Ecto neural progenitor cell (in vitro differentiated cells): Measurements from ENCODE around the gene C7.
A peak's percentile ranks its signal among the peaks of the same experiment; 100 is the strongest.
"Not testable (repeated sequence)": the region's sequence is repeated elsewhere in the genome, so short reads cannot be mapped to it uniquely, and the experiment has no call there.

Source experiments
- DNase-seq: peaks from one replicate; pipeline ENCODE4 v3.0.0-alpha.2; 2018; ENCODE audit warnings: low spot score

The C7 gene

GRCh38 chr5:40909264-40909663, at the start of gene C7:
C7 (plus strand) TSS chr5:40909497; CDS start chr5:40909611, 114 bp downstream.
- DNase-seq = no peak

DNA sequence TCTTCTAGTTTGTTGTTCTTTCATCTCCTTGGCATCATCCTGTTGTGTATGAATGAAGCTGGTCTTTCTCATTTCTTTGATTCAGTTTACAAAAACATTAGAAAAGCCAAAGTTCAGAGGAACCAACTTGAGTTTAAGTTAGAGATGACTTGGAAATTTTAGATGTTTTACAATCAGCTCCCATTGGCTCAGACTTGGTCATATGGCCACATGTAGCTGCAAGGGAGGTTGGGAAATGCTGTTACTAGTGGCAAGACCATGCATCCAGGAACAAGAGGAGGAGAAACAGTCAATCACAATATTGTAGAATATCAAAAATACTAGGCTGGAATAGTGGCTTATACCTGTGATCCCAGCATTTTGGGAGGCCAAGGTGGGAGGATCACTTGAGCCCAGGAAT, 48.6 kb upstream of the C7 start:
- DNase-seq = no peak

- not testable (repeated sequence) for DNase-seq
Observed at GRCh38 chr5:40865004-40865403, 44.3 kb upstream of the C7 start.

DNA sequence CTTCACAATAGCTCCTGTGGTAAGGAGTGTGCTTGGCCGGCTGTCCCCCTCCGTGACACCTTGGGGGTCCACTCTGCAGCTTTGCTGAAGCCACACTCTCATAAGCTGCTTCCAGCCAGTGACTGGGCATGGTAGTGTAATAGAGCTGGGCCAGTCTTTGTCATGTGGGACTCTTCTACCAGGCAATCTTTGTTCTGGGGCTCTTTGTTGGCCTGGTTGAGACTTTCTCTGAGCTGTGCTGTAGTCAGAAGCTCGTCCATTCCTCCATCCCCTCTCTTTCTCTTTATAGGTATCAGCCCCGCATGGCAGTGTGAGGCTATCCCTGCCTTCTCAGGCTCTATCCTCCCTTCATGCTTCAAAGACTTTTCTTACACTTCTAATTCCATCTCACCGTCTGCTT, 42.5 kb upstream of the C7 start:
- no peak for DNase-seq

DNA sequence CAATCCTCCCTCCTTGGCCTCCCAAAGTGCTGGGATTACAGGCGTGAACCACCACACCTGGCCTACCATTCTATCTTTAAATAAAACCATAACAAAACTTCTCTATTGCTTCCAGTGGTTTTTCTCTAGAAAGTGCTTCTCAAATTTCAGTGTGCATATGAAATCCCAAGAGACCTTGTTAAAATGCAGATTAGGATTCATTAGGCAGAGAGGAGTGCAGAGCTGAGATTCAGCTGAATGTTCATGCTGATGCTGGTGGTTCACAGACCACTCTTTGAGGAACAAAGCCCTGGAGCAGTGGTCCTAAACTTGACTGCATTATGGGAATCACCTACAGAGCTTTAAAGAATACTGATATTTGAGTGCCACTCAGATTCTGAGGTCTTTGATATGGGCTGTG, 39.9 kb upstream of the C7 start:
- no peak for DNase-seq

GRCh38 chr5:40871177-40871576, 38.1 kb upstream of the C7 start:
- no peak for DNase-seq

GRCh38 chr5:40872253-40872652, 37.0 kb upstream of the C7 start:
- DNase-seq = not testable (repeated sequence)

DNA sequence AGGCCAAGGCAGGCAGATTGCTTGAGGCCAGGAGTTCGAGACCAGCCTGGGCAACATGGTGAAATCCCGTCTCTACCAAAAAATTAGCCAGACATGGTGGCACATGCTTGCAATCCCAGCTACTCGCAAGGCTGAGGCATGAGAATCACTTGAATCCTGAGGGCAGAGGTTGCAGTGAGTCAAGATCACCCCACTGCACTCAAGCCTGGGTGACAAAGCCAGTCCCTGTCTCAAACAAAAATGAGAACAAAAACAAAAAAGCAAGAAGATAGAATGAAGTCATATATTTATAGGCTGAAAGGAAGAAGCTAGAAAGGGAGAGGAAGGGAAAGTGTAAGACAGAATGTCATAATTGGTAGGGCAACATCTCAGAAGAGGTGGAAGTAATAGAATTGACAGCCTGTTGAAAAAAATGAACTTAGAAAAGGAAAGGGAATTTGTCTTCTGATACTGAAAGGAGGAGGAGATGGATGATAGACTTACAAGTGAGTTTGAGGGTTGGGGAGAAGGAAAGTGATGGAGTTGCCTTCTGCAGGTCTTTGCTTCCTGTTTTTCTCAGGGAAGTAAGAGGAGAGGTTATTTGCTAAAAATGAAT, 35.9 kb upstream of the C7 start:
- DNase-seq = no peak

DNA sequence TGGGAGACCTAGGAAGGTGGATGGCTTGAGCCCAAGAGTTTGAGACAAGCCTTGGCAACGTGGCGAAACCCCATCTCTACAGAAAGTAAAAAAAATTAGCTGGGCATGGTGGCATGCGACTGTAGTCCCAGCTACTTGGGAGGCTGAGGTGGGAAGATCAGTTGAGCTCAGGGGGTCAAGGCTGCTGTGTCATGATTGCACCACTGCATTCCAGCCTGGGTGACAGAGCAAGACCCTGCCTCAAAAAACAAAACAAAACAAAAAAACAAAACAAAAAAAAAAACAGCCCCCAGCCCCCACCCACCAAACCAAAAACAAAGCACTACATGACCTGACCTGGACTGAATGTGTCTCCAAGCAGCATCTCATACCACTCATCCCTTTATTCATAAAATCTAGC, 33.3 kb upstream of the C7 start:
- no peak for DNase-seq

DNA sequence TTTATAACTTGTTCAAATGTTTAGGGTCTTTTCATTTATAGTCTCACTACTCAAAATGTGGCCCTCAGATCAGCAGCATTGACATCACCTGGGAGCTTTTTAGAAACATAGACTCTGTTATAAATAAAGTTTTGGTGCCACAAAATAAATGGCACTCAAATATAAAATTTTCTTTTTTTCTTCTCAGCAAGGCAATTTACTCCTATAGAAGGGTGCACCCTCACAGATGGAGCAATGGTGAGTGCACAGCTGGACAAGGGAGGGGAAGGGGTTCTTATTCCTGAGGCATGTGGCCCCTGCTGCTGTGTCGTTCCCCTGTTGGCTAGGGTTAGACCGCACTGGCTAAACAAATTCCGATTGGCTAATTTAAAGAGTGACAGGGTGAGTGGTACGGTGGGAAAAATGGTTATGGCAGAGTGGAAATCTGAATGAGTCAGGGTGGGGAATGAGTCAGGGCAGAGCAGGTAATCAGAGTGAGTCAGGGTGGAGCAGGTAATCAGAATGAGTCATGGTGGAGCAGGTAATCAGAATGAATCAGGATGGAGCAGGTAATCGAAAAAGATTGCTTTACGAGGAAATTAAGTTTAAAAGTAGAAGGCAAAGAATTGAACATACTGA, 31.8 kb upstream of the C7 start:
- no peak for DNase-seq

DNA sequence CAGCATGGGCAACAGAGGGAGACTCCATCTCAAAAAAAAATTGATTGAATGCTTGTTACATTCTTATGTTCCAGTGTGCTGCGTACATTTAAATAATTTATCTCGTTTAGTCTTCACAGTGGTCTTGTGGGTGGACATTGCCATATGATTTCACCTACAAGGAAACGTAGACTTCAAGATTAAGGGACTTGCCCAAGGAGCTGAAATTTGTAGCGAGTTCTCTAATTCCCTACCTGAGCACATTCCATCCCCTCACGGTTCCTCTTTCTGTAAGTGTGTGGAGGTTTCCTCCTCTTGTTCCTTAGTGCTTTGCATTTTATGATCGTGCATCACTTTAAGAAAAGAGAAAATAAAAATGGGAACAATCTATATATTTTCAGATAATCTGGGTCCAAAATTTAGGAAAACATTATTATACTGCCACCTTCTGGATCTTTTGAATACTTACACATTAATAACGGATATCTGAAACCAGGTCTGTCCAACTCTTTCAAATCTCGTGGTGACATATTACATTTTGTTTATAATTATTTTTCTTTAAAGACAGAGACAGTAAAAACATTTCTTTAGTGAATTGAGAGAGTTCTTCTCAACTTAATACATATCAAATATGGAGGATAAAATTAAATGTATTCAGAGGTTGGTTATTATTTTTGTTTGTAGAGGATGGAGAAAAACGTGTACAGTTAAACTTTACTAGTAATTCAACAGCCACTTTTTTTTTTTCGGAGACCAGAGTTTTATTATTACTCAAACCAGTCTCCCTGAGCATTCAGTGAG, 29.9 kb upstream of the C7 start:
- DNase-seq = no peak

DNA sequence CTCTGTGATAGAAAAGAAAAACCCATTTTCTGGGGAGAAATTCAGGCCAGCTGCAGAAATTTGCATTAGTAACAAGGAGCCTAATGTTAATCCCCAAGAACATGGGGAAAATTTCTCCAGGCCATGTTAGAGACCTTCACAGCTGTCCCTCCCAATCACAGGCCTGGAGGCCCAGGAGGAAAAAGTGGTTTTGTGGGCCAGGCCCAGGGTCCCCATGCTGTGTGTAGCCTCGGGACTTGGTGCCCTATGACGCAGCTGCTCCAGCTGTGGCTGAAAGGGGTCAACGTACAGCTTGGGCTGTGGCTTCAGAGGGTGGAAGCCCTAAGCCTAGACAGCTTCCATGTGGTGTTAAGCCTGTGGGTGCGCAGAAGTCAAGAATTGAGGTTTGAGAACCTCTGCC, 27.0 kb upstream of the C7 start:
- DNase-seq = no peak

DNA sequence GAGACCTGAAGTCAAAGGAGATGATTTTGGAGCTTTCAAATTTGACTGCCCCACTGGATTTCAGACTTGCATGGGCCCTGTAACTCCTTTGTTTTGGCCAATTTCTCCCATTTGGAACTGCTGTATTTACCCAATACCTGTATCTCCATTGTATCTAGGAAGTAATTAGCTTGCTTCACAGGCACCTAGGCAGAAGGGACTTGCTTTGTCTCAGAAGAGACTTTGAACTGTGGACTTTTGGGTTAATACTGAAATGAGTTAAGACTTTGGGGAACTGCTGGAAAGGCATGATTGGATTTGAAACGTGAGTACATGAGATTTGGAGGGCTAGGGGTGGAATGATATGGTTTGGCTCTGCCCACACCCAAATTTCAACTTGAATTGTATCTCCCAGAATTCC, 26.2 kb upstream of the C7 start:
- DNase-seq = not testable (repeated sequence)

DNA sequence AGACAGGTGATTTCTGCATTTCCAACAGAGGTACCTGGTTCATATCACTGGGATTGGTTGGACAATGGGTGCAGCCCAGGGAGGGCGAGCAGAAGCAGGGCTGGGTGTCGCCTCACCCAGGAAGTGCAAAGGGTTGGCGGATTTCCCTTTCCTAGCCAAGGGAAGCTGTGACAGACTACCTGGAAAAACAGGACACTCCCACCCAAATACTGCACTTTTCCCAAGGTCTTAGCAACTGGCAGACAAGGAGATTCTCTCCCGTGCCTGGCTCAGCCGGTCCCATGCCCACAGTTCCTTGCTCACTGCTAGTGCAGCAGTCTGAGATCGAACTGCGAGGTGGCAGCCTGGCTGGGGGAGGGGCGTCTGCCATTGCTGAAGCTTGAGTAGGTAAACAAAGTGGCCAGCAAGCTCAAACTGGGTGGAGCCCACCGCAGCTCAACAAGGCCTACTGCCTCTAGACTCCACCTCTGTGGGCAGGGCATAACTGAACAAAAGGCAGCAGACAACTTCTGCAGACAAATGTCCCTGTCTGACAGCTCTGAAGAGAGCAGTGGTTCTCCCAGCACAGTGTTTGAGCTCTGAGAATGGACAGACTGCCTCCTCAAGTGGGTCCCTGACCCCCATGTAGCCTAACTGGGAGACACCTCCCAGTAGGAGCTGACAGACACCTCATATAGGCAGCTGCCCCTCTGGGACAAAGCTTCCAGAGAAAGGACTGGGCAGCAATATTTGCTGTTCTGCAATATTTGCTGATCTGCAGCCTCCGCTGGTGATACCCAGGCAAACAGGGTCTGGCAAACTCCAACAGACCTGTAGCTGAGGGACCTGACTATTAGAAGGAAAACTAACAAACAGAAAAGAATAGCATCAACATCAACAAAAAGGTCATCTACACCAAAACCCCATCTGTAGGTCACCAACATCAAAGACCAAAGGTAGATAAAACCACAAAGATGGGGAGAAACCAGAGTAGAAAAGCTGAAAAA, 13.6 kb upstream of the C7 start:
- peak; percentile 50 for DNase-seq

GRCh38 chr5:40904205-40904993, 4.9 kb upstream of the C7 start:
- peak; percentile 75 for DNase-seq

DNA sequence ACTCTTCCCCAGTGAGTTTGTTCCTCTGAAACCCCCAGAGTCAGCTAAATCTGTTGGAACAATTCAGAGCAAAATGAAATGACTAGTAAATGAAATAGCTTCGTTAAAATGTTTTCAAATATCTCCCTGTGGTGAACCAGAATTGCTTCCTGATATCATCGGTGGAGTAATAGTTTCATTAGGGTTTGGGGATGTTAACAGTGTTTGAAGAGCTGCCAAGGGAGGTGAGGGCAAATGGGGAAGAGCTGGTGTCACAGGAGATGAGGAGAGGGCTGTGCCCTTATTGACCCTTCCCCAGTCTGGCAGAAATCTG, 4.3 kb upstream of the C7 start:
- no peak for DNase-seq

DNA sequence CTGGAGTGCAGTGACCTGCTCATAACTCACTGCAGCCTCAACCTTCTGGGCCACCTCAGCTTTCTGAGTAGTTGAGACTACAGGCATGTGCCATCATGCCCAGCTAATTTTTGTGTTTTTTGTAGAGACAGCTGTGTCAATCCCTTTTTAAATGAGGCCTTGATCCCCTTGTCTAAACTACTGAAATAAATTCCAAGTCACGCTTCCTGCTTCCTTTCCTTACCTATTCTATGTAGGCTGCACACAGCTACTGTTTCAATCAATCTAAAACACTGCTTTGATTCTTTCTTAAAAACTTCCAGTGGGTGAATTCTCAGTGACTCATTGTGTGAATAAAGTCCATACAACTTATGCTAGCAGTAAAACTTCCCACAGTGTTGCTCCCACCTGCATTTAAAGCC, 2.9 kb upstream of the C7 start:
- DNase-seq = no peak

DNA sequence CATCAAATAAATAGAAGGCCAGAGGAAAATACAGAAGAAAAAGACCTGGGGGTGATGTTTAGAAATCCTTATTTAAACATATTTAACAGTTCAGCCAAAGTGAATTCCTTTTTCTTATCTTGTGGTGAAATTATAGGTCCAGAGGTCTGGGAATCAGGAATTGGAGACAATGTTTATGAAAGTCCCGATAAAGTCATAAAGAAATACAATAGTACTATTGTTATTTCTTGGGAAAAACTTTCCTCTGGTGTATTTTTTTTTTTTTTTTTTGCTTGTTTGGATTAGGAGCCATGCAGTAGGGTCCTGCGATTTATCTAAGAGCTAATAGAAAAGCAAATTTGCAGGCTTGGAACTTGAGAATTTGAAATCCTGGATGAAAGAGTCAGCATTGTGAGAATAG, 426 bp downstream of the C7 start:
- no peak for DNase-seq

DNA sequence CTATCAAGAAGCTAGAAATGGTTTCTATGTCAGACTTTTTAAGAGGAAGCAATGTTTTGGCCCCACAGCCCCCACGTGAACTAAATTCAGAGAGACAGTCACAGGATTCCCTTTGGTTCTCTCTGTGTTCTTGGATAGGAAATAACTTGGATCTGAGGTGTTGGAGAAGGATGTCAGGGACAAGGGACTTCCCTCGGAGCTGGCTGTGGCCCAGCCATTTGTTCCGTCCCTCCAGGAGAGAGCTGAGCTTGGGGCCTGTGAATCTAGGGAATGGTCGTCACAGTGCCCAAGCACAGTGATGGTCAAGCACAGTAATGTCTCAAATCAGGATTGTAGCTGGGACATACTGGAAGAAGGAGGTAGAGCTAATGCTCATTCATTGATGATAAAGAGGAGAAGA, 2.0 kb downstream of the C7 start:
- DNase-seq = no peak

DNA sequence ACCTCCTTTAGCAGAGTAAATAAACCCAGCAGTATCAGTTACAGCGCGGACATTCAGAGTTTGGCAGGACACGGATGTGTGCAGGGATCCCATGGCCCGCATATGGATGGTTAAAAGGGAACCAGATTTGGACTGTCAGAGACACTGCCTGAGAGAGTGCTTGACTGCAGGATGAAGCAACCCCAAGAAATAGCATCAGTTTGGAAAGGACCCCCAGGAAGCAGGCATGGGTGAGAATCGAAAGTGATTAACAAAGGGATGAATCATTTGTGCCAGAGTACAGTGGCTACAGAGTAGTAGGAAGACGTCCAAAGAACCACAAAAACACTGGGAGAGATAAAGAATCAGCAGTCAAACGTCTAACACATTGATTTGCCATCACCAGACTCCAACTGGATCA, 5.5 kb downstream of the C7 start:
- DNase-seq = no peak

- DNase-seq = no peak
Observed at GRCh38 chr5:40915341-40915926, 6.1 kb downstream of the C7 start.
